ENCODE data around the gene RNASE8. TPM values are rescaled to one million over a fixed set of nuclear protein-coding genes. Genes with fewer than 3 reads are reported as not detected.

RNASE8 gene
- total and polyA plus RNA-seq, 10 of the 15 experiments (the other 5 are each of a cell fraction or from before 2014, with no cell fraction given), result not detected

DNA sequence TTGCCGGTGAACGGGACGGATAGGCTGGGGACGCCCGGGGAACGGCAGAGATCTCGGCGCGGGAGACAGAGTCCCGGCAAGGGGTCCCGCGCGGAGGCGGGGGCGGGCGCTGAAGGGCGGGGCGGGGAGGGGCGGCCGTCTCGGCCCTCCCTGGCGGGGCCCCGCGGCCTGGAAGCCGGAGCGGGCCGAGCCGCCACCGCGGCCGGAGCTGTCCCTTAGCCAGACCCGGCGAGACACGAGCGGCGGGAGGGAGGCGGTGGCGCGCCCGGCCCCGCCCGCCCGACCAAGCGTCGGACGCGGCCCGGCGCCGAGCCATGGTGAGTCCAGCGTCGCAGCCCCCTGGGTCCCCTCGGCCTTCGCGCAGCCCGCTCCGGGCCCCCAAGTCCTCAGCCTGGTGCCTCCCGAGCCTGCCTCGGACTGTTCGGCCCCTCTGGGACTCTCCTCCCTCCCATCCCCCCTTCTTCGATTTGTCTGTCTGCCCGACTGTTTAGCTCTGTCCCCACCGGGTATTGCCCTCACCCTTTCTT lies 12.5 kb downstream of the RNASE8 start, which contains the start of gene ARHGEF40:
Gene ARHGEF40 (plus strand): TSS at position 222 of the 527 bp plus-strand sequence. CDS start 93 bp downstream, at position 315.
- no TSS peak for BruUV-seq (replicated peaks)
- H4K20me1 ChIP-seq (ENCODE audit: control insufficient read depth, insufficient read depth), result no peaks in the 10 kb centered on the region
- H3K9me3 ChIP-seq (replicated peaks; ENCODE audit: control insufficient read depth, insufficient read depth, low read length), result no peaks in the 10 kb centered on the region
- ChIA-PET CTCF (interaction anchor here (0.7 to 5.6 kb wide), 9 partner anchors 8 to 245 kb away, joined by 3 to 100 read pairs (median 16); partner anchors contain the start of gene TMEM253), SMC1A (ENCODE audit: uncharacterized antibody, unreplicated experiment) (interaction anchor here (1.0 to 3.1 kb wide), 5 partner anchors 25 to 428 kb away, joined by 3 to 30 read pairs (median 8); no protein-coding TSS in a partner anchor), POLR2A (interaction anchor here (0.6 to 2.6 kb wide), 3 partner anchors 35 to 376 kb away, joined by 3 to 21 read pairs (median 7); no protein-coding TSS in a partner anchor), RAD21 (ENCODE audit: unreplicated experiment) (interaction anchor here (1.3 to 3.0 kb wide), 6 partner anchors 22 to 55 kb away, joined by 4 to 42 read pairs (median 13); no protein-coding TSS in a partner anchor)
- H2AFZ ChIP-seq (ENCODE audit: control insufficient read depth, low read depth, low read length), result no peak within 1 kb of the TSS
- peak within 1 kb of the TSS; percentile 67 for H3K4me3 ChIP-seq
- no peak for FAIRE-seq
- peaks cover 9 to 20% of the 10 kb centered on the region in 2 experiments for H3K27me3 ChIP-seq (replicated peaks in 1 of 2; ENCODE audit: control insufficient read depth in 2 of 2, insufficient read depth in 2 of 2, low read length in 1 of 2)
- intact Hi-C loops (cut with micrococcal nuclease; ENCODE audit: unreplicated experiment) (no loop called here), in situ Hi-C loops (cut with MboI) (no loop called here)
- no peaks in the 10 kb centered on the region for H3K36me3 ChIP-seq (ENCODE audit: control insufficient read depth in 2 of 2, insufficient read depth in 2 of 2, low read length in 1 of 2)
- peak within 1 kb of the TSS; percentile 67 for H3K4me2 ChIP-seq (ENCODE audit: control insufficient read depth, insufficient read depth)
- WGBS (ENCODE audit: insufficient coverage, insufficient replicate concordance, low lambda C conversion rate, missing lambda C conversion rate), result 3% methylated on average over 6 of the region's 63 CpGs
- no peak within 1 kb of the TSS for H3K27ac ChIP-seq (ENCODE audit: control insufficient read depth, insufficient read depth)
- peak; percentile 66; the same call in 1 of the 2 replicates for TF ChIP-seq LARP7 (IDR thresholded peaks at IDR 0.05)
- TF ChIP-seq POLR2A (IDR thresholded peaks at IDR 0.05; ENCODE audit: low read depth, low read length), result no peak
- TF ChIP-seq NR2C1 (IDR thresholded peaks at IDR 0.05), result no peak
- no peak for DNase-seq (ENCODE audit: low read depth, low spot score)
- H3K9ac ChIP-seq (ENCODE audit: control insufficient read depth, insufficient read depth, low read length), result peak within 1 kb of the TSS; percentile 35
- H3K4me1 ChIP-seq (ENCODE audit: control insufficient read depth, insufficient read depth, low read length), result peaks cover 29% of the 10 kb centered on the region
- peak; percentile 38 for ATAC-seq
- H3K79me2 ChIP-seq (ENCODE audit: control insufficient read depth, insufficient read depth, low read length), result no peaks in the 10 kb centered on the region

DNA sequence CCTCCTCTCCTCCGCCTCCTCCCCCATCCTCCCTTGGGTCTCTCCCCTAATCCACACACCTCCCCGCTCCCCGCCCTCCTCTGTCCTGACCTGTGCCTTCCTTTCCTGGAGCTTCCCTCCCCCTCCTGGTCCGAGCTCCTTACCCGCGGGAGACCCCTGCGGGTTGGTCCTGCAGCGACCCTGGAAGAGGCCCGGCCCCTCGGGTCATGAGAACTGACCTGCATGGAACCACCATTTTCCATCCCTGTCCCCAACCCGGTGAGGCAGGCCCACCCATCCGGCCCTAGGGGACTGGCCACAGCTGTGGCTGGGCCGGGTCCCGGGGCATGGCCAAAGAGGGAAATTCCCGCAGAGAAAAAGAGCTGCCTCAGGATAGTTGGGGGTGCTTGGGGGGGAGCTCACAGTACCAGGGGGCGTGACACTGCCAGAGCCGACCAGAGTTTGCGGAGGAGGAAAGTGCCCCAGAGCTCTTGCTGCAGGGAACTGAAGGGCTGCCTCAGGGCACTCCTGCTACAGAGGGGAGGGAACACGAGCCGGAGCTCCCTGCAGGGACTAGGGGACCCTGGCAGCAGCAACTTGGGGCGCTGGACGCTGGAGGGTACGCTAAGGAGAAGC lies 13.1 kb downstream of the RNASE8 start:
- H3K36me3 ChIP-seq (ENCODE audit: control insufficient read depth in 2 of 2, insufficient read depth in 2 of 2, low read length in 1 of 2), result no peaks in the 10 kb centered on the region
- H3K4me1 ChIP-seq (ENCODE audit: control insufficient read depth, insufficient read depth, low read length), result peaks cover 29% of the 10 kb centered on the region
- no peaks in the 10 kb centered on the region for H3K79me2 ChIP-seq (ENCODE audit: control insufficient read depth, insufficient read depth, low read length)
- ATAC-seq, result peak; percentile 50
- H4K20me1 ChIP-seq (ENCODE audit: control insufficient read depth, insufficient read depth), result no peaks in the 10 kb centered on the region
- H3K4me2 ChIP-seq (ENCODE audit: control insufficient read depth, insufficient read depth), result peak overlapping the region; percentile 67
- no peak for DNase-seq (ENCODE audit: low read depth, low spot score)
- ChIA-PET CTCF (interaction anchor here (0.7 to 5.6 kb wide), 11 partner anchors 9 to 244 kb away, joined by 3 to 100 read pairs (median 9); partner anchors contain the start of gene TMEM253), SMC1A (ENCODE audit: uncharacterized antibody, unreplicated experiment) (interaction anchor here (0.6 to 3.1 kb wide), 9 partner anchors 9 to 428 kb away, joined by 3 to 30 read pairs (median 5); no protein-coding TSS in a partner anchor), RAD21 (ENCODE audit: unreplicated experiment) (interaction anchor here (0.9 to 3.0 kb wide), 9 partner anchors 19 to 452 kb away, joined by 3 to 42 read pairs (median 13); no protein-coding TSS in a partner anchor), POLR2A (interaction anchor here (0.6 to 2.6 kb wide), 4 partner anchors 34 to 376 kb away, joined by 3 to 21 read pairs (median 5); no protein-coding TSS in a partner anchor)
- FAIRE-seq, result no peak
- peaks cover 9 to 20% of the 10 kb centered on the region in 2 experiments for H3K27me3 ChIP-seq (replicated peaks in 1 of 2; ENCODE audit: control insufficient read depth in 2 of 2, insufficient read depth in 2 of 2, low read length in 1 of 2)
- intact Hi-C loops (cut with micrococcal nuclease; ENCODE audit: unreplicated experiment) (loop anchor here (1.0 kb wide), 1 partner anchor 34 kb away; no protein-coding TSS in a partner anchor), in situ Hi-C loops (cut with MboI) (no loop called here)
- no peak overlapping the region for H3K27ac ChIP-seq (ENCODE audit: control insufficient read depth, insufficient read depth)
- WGBS (ENCODE audit: insufficient coverage, insufficient replicate concordance, low lambda C conversion rate, missing lambda C conversion rate), result under 1% methylated on average over 20 of the region's 23 CpGs
- H3K4me3 ChIP-seq, result peak overlapping the region; percentile 67
- no TSS peak for BruUV-seq (replicated peaks)
- no peaks in the 10 kb centered on the region for H3K9me3 ChIP-seq (replicated peaks; ENCODE audit: control insufficient read depth, insufficient read depth, low read length)
- H3K9ac ChIP-seq (ENCODE audit: control insufficient read depth, insufficient read depth, low read length), result peak overlapping the region; percentile 35
- no peak overlapping the region for H2AFZ ChIP-seq (ENCODE audit: control insufficient read depth, low read depth, low read length)
- TF ChIP-seq SUZ12 (IDR thresholded peaks at IDR 0.05; ENCODE audit: unreplicated experiment) (peak; percentile 93), POU2F2 (IDR thresholded peaks at IDR 0.05; ENCODE audit: borderline replicate concordance, low read depth, low read length) (no peak), ZBED1 (IDR thresholded peaks at IDR 0.05; ENCODE audit: borderline replicate concordance) (no peak), SREBF1 (IDR thresholded peaks at IDR 0.05; ENCODE audit: low read length) (no peak), SMARCA5 (IDR thresholded peaks at IDR 0.05) (no peak), RBBP5 (conservative IDR thresholded peaks at IDR 0.05) (no peak), HDGF (IDR thresholded peaks at IDR 0.05) (no peak), LARP7 (IDR thresholded peaks at IDR 0.05) (peak; percentile 46; the same call in 1 of the 2 replicates), JUNB (IDR thresholded peaks at IDR 0.05) (no peak)

Measured in GM12878 (cell line).